Activated CD8-positive, alpha-beta T cell treated with anti-CD3 and anti-CD28 coated beads for 36 hours (primary cell): ENCODE measurements around the gene PSMD1. TPM values are rescaled to one million over a fixed set of nuclear protein-coding genes. Genes with fewer than 3 reads are reported as not detected.

Source experiments
- ATAC-seq: fragments of 200-7000 bp; cut with Tn5 transposase; one replicate; pipeline ENCODE4 v1.10.0; 2021; ENCODE audit warnings: mild to moderate bottlenecking, moderate library complexity
- CTCF ChIA-PET: fragments of 350-600 bp; sonication (Branson Sonifier 250); formaldehyde crosslinking; loops from one replicate; lab custom pipeline; 2021; ENCODE audit warnings: antibody characterized with exemption; lab: Charles Lee
- POLR2A ChIA-PET: fragments of 350-600 bp; sonication (Branson Sonifier 250); formaldehyde crosslinking; loops from one replicate; lab custom pipeline; 2021; ENCODE audit warnings: antibody characterized with exemption; lab: Charles Lee
- DNase-seq: peaks from one replicate; pipeline ENCODE4 v3.0.0-alpha.2; 2020
- H3K27ac Mint-ChIP-seq: one replicate; pipeline ENCODE4 v1.8.0; 2021; ENCODE audit warnings: mild to moderate bottlenecking, mixed read lengths
- H3K27me3 Mint-ChIP-seq: one replicate; pipeline ENCODE4 v1.8.0; 2021; ENCODE audit warnings: mixed read lengths
- H3K36me3 Mint-ChIP-seq: one replicate; pipeline ENCODE4 v1.8.0; 2021; ENCODE audit warnings: low read depth, mixed read lengths
- H3K4me1 Mint-ChIP-seq: one replicate; pipeline ENCODE4 v1.8.0; 2021; ENCODE audit warnings: low read depth, mixed read lengths
- H3K4me3 Mint-ChIP-seq: one replicate; pipeline ENCODE4 v1.8.0; 2021; ENCODE audit warnings: mild to moderate bottlenecking, moderate library complexity, mixed read lengths
- H3K9me3 Mint-ChIP-seq: one replicate; pipeline ENCODE4 v1.8.0; 2021; ENCODE audit warnings: mixed read lengths
- CTCF ChIP-seq: fragments of 200-600 bp; IDR thresholded peaks from one replicate; pipeline ENCODE4 v1.8.0; 2022; ENCODE audit warnings: antibody characterized with exemption, mild to moderate bottlenecking
- intact Hi-C: fragments of 100-400 bp; cut with micrococcal nuclease; formaldehyde crosslinking; loops from one replicate; pipeline ENCODE4 v1.10.0; 2022
- total RNA-seq, 2 experiments: library from RNA; stranded (reverse); gene quantifications; one replicate each; pipeline ENCODE4 v1.2.3, GENCODE V29; 2021

The PSMD1 gene
- total RNA-seq, 2 experiments from 2014 or later = 106 to 114 TPM

DNA sequence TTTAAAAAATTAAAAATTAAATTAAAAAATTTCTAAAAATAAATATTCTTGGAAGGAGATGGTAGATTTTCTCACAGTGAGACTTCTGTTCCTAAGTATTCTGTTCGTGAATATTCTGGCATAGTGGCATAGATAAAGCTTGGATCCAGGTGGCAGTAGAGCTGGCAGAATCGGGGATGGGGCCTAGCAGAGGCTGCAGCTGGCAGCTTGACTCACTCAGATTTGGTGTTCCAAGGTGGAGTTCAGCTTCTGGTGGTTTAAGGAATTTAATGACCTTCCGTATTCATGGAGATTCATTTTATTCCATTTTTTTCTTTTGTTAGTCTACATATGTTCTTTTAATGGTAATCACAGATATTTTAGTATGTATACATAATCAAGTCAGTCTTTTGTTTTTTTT is 161.7 kb downstream of the PSMD1 start:
- no peak overlapping the region for H3K27ac Mint-ChIP-seq
- intact Hi-C loops = no loop called here
- H3K36me3 Mint-ChIP-seq = peaks cover 2% of the 10 kb centered on the region
- ATAC-seq (no peak), DNase-seq (no peak)
- CTCF ChIA-PET = interaction anchor here (2.1 kb wide), 1 partner anchor 9 kb away, joined by 9 read pairs; no protein-coding TSS in a partner anchor
- H3K4me3 Mint-ChIP-seq = no peak overlapping the region
- TF ChIP-seq CTCF = no peak
- H3K27me3 Mint-ChIP-seq = no peaks in the 10 kb centered on the region
- POLR2A ChIA-PET = no interaction called here
- H3K9me3 Mint-ChIP-seq = no peaks in the 10 kb centered on the region
- no peaks in the 10 kb centered on the region for H3K4me1 Mint-ChIP-seq

DNA sequence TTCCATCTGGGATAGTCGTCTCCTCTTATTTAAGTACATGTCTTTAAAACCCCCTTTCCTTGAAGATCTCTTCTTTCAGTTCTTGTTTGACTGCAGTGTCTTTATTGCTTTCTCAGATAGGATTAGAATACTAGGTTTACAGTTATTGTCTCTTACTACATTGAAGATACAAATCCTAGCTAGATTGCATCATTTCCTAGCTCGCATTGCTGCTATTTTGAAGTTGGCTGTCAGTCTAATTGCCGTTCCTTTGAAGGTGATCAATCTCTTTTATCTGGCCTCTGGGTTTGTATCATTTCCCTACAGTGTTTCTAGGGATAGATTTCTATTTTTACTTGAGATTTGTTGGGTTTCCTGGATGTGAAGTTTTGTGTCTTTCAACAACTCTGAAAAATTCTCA is 162.6 kb downstream of the PSMD1 start:
- ChIA-PET CTCF (interaction anchor here (1.0 to 2.1 kb wide), 3 partner anchors 8 to 52 kb away, joined by 3 to 9 read pairs (median 3); no protein-coding TSS in a partner anchor), POLR2A (no interaction called here)
- no peak overlapping the region for H3K4me3 Mint-ChIP-seq
- H3K27ac Mint-ChIP-seq = peak overlapping the region; percentile 19
- ATAC-seq = no peak
- H3K27me3 Mint-ChIP-seq = no peaks in the 10 kb centered on the region
- peaks cover 2% of the 10 kb centered on the region for H3K36me3 Mint-ChIP-seq
- TF ChIP-seq CTCF = no peak
- intact Hi-C loops = no loop called here
- H3K9me3 Mint-ChIP-seq = no peaks in the 10 kb centered on the region
- H3K4me1 Mint-ChIP-seq = no peaks in the 10 kb centered on the region
- DNase-seq = no peak

DNA sequence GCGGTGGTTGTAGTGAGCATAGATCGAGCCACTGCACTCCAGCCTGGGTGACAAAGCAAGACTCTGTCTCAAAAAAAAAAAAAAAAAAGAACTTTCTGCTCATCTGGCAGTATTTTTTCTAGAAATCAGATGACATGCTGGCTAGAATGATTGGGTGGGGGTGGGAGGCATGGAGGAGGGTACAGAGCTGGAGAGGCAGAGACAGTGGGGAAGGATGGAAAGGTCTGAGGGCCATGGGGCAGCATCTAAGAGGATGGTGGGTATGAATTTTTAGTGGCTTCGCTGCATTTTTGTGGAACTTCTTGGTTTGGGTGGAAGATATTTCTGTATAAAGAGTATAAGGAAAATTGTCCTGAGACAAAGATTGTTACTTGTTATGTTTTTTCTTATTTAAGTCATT is 165.1 kb downstream of the PSMD1 start:
- intact Hi-C loops = no loop called here
- Mint-ChIP-seq H3K27me3 (no peaks in the 10 kb centered on the region), H3K4me3 (no peak overlapping the region), H3K27ac (no peak overlapping the region), H3K4me1 (no peaks in the 10 kb centered on the region), H3K36me3 (peaks cover 2% of the 10 kb centered on the region), H3K9me3 (no peaks in the 10 kb centered on the region)
- no peak for TF ChIP-seq CTCF
- DNase-seq (no peak), ATAC-seq (no peak)
- ChIA-PET POLR2A (no interaction called here), CTCF (no interaction called here)

Other genes starting within 250 kb of the PSMD1 start
- gene ITM2C, start 191.9 kb upstream of the PSMD1 start, total RNA-seq = 10 to 100 TPM; 43.2 to 43.4 TPM
- gene GPR55, start 131.6 kb upstream of the PSMD1 start, total RNA-seq = 1 to 10 TPM; 5.0 to 5.3 TPM
- under 1 TPM; 0.59 to 0.76 TPM for gene SPATA3, start 60.7 kb upstream of the PSMD1 start, total RNA-seq
- gene C2orf72, start 19.3 kb upstream of the PSMD1 start, total RNA-seq = 1 to 10 TPM; 2.6 to 5.1 TPM
- not detected for gene HTR2B, start 68.2 kb downstream of the PSMD1 start, total RNA-seq
- gene ARMC9, start 141.8 kb downstream of the PSMD1 start, total RNA-seq = 1 to 10 TPM; 2.0 to 2.2 TPM